ENCODE data around the gene WNT9A.
"Not testable (repeated sequence)": the region's sequence is repeated elsewhere in the genome, so short reads cannot be mapped to it uniquely, and the experiment has no call there.

Gene WNT9A

DNA sequence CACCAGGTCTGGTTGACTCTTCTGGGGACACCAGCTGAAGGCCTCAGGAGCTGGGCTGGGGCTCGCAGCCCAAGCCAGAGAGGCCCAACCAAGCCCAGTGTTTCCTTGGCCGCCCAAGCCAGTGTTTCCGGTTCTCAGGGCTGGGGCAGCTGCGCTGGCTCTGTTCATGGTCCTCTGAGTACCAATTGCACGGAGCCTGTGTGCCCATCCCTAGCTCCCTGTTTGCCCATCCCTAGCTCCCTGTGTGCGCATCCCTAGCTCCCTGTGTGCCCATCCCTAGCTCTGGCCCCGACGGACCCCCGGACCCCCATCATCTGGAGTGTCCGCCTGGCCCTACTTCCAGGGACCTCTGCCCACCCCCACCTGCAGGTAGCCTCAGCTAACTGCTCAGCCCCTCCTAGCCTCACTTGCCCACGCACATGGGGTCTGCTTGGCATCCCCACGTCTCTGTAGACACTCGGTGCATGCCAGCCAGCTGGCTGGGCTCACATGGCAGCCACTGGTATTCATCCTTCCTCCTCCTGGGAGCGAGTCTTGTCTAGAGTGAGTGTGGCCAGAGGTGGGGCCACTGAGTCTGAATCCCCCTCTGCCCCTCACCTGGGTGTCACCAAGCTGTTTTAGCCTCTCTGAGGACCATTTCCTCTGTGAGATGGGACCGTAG is 64.0 kb downstream of the WNT9A start:
- no peak for DNase-seq

DNA sequence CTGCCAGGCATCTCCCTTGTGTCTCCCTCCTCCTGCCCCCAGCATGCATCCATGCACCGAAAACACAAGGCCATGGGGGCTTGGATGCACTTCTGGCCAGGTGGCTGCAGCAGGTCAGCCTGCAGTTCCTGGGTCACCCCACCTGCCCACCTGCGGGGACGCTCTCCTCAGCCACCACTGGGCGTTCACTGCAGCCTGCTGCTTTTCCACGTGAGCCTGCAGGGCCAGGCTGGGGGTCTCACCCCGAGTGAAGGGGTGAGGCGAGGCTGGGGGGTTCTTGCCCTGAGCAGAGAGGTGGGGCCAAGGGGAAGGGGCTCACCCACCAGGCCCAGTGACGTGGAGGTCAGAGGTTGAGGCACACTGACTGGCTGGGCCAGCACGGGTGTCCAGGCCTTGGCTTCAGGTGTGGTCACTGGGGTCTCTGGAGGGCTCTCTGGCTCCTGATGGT is 64.6 kb downstream of the WNT9A start:
- no peak for DNase-seq

- no peak for DNase-seq
These were observed 67.3 kb downstream of the WNT9A start for GRCh38 chr1:227880342-227880924.

DNA sequence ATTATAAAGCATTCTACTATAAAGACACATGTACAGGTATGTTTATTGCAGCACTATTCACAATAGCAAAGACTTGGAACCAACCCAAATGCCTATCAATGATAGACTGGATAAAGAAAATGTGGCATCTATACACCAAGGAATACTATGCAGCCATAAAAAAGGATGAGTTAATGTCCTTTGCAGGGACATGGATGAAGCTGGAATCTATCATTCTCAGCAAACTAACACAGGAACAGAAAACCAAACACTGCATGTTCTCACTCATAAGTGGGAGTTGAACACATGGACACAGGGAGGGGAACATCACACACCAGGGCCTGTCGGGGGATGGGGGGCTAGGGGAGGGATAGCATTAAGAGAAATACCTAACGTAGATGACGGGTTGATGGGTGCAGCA is 69.9 kb downstream of the WNT9A start:
- not testable (repeated sequence) for DNase-seq

DNA sequence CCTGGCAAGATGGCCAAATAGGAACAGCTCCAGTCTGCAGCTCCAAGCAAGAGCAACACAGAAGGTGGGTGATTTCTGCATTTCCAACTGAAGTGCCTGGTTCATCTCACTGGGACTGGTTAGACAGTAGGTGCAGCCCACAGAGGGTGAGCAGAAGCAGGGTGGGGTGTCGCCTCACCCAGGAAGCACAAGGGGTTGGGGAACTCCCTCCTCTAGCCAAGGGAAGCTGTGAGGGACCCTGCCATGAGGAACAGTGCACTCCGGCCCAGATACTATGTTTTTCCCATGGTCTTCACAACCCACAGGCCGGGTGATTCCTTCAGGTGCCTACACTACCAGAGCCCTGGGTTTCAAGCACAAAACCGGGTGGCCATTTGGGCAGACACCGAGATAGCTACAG is 75.8 kb downstream of the WNT9A start:
- DNase-seq: not testable (repeated sequence)

DNA sequence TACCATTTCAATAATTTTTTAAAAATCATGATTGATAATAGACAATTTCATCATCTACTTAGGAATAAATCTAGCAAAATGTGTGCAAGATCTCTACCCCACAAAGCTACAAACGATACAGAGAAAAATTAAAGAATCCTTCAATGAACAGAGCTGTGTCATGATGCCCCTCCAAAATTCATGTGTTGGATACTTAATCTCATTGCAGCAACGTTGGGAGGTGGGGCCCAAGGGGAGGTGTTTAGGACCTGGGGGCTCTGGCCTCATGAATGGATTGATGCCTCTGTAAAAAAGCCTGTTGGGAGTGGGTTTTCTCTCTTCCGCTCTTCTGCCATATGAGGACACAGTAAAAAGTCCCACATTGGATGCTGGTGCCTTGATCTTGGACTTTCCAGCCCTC is 77.4 kb downstream of the WNT9A start:
- DNase-seq: no peak

GRCh38 chr1:227869851-227870305 is 77.9 kb downstream of the WNT9A start:
- DNase-seq: no peak

GRCh38 chr1:227869279-227869842 is 78.4 kb downstream of the WNT9A start:
- no peak for DNase-seq

Measured in NCI-H526 treated with DMSO at 0.1 percent for 48 hours (cell line).